Kidney glomerular epithelial cell (primary cell): ENCODE measurements around the gene GTPBP1.

Source experiments
- DNase-seq: peaks from one replicate; lab custom pipeline; 2025; lab: John Stamatoyannopoulos, UW

GTPBP1 gene

GRCh38 chr22:38727123-38727522 lies 21.4 kb downstream of the GTPBP1 start:
- no peak for DNase-seq

- no peak for DNase-seq
Observed at GRCh38 chr22:38727530-38728451, 22.0 kb downstream of the GTPBP1 start.

- DNase-seq = no peak
Observed at GRCh38 chr22:38728871-38729796, 23.4 kb downstream of the GTPBP1 start.

- DNase-seq = no peak
Observed at GRCh38 chr22:38729946-38730345, 24.2 kb downstream of the GTPBP1 start.

- DNase-seq = no peak
Observed at GRCh38 chr22:38730411-38730871, 24.7 kb downstream of the GTPBP1 start.

GRCh38 chr22:38731703-38732161 lies 26.0 kb downstream of the GTPBP1 start:
- DNase-seq = no peak

GRCh38 chr22:38732251-38732815 lies 26.6 kb downstream of the GTPBP1 start:
- no peak for DNase-seq

- no peak for DNase-seq
Observed at GRCh38 chr22:38733329-38733723, 27.6 kb downstream of the GTPBP1 start.

- DNase-seq = no peak
Observed at GRCh38 chr22:38733724-38734381, 28.1 kb downstream of the GTPBP1 start.

GRCh38 chr22:38734421-38735100 lies 28.8 kb downstream of the GTPBP1 start:
- DNase-seq = no peak

- DNase-seq = no peak
Observed at GRCh38 chr22:38735126-38735464, 29.4 kb downstream of the GTPBP1 start.

GRCh38 chr22:38735465-38736256 lies 29.9 kb downstream of the GTPBP1 start:
- no peak for DNase-seq

- DNase-seq = no peak
Observed at GRCh38 chr22:38736257-38736570, 30.5 kb downstream of the GTPBP1 start.

GRCh38 chr22:38737302-38738060 lies 31.7 kb downstream of the GTPBP1 start:
- DNase-seq = no peak

- no peak for DNase-seq
Observed at GRCh38 chr22:38738475-38739070, 32.8 kb downstream of the GTPBP1 start.

GRCh38 chr22:38739300-38740055 lies 33.7 kb downstream of the GTPBP1 start:
- DNase-seq = no peak

GRCh38 chr22:38740116-38740723 lies 34.5 kb downstream of the GTPBP1 start:
- no peak for DNase-seq

- no peak for DNase-seq
Observed at GRCh38 chr22:38740754-38741153, 35.0 kb downstream of the GTPBP1 start.
